Iris pigment epithelial cell (primary cell): ENCODE results near the gene TSLP.

Experiments
- DNase-seq: peaks from one replicate; pipeline ENCODE4 v3.0.0-alpha.2; 2011; ENCODE audit warnings: low read depth

TSLP gene

DNA sequence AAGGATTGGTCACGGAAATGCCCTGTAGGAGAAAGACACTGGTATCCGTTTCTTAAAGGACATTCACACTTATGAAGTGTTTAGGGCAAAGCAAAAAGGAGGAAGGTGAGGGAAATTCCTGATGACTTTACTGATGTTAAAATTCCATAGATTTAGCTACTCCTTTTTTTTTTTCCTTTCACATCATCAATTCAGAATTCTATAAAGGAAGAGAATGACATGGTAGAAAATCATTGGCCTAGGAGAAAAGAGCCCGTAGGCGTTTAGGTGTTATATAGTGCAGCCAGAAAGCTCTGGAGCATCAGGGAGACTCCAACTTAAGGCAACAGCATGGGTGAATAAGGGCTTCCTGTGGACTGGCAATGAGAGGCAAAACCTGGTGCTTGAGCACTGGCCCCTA, at the start of gene TSLP:
TSS of gene TSLP (plus strand) at position 301 of the 400 bp plus-strand sequence. CDS start 178 bp downstream, outside the sequence.
- DNase-seq, result no peak

DNA sequence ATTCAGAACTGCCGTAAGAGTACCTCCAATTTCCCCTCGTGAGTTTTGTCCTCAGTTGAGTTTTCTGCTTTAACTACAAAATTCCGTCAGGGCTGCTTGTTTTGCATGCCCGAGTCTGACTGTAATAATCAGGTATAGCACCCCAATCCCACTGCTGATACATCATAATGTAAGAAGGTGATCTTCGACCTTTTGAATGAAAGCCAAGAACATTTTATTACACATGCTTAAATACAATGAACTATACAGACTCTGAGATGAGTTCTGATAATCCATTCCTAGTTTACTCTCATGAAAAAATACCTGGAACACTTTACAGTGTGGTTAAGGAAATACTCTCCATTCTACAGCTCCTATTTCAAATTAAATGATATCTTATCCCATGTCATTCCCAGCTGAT, 49.2 kb upstream of the TSLP start:
- DNase-seq, result peak; percentile 3

DNA sequence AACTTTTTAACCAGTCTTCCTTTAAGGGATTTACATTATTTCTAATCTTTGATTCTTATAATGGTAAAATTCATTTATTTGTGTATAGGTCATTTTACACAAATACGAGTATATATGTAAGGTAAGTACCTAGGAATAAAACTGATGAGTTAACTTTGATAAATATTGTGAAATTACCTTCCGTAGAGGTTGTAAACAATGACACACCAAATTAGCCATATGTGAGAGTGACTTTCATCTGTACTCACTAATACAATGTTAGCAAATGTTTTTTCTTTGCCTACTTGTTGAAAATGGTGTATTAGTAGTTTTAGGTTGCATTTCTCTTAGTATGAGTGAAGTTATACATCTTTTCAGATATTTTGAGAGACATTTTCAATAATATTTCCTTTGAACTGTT, 42.6 kb upstream of the TSLP start:
- DNase-seq, result no peak

DNA sequence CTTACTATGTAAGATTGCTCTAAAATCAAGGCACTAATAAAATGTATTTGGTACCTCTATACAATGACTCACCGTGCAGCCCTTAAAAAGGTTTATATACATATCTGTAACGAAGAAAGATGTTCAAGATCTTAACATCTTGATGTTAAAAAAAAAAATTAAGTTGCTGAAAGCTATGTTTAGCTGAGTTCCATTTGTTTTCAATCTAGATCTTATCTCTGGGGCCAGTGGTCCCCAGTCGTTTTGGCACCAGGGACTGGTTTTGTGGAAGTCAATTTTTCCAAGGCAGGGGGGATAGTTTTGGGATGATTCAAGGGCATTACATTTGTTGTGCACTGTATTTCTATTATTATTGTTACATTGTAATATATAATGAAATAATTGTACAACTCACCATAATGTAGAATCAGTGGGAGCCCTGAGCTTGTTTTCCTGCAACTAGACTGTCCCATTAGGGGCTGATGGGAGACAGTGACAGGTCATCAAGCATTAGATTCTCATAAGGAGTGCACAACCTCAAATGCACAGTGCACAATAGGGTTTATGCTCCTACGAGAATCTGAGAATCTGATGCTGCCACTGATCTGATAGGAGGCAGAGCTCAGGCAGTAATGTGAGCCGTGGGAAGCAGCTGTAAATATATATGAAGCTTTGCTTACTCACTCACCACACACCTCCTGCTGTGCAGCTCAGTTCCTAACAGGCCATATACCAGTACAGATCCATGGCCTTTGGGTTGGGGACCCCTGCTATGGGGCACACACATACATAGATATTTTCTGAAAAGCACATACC, 27.6 kb upstream of the TSLP start:
- DNase-seq, result peak; percentile 87

DNA sequence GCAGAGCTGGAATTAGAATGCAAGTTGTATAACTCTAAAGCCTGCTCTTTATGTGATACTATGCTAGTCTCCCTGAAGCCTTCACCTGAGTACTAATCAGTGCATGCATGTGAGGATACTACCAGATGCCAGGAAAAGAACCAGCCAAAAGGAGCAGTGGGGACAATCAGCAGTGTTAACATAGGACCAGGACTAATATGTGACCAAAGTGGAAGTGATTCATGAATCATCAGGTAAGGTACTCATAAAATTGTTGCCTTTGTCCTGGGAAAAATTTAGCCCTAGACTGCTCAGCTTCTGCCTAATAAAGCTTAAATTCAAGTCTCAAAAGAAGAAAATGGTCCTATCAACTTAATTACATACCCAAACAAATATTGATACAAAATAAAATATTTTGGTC, 13.4 kb upstream of the TSLP start:
- no peak for DNase-seq

DNA sequence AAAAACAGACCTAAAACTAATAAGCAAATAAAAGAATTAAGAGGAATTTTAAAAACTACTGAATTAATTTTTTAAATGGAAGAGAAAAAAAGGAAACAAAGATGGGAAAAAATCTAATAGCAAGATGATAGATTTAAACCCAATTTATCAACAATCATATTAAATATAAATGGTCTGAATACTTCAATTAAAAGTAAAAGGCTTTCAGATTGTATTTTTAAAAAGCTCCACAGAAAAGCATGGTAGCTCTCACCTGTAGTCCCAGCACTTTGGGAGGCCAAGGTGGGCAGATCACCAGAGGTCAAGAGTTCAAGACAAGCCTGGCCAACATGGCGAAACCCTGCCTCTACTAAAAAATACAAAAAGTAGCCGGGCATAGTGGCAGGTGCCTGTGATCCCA, 11.3 kb upstream of the TSLP start:
- no peak for DNase-seq

DNA sequence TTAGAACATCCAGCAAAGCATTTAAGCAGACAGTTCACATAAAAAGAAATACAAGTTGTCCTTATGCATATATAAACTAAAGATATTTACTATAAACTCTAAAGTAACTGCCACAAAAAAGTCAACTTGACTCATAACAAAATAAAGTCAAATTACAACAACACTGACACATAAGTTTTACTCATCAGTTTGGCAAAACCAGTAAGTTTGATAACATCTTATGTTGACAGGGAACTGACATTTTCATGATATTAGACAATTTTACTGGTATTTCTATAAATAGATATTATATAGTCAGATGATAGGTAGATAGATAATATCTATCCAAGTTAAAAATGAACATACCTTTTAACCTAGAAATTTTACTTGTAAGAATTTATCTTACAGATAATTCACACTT, 9.9 kb upstream of the TSLP start:
- DNase-seq, result no peak

DNA sequence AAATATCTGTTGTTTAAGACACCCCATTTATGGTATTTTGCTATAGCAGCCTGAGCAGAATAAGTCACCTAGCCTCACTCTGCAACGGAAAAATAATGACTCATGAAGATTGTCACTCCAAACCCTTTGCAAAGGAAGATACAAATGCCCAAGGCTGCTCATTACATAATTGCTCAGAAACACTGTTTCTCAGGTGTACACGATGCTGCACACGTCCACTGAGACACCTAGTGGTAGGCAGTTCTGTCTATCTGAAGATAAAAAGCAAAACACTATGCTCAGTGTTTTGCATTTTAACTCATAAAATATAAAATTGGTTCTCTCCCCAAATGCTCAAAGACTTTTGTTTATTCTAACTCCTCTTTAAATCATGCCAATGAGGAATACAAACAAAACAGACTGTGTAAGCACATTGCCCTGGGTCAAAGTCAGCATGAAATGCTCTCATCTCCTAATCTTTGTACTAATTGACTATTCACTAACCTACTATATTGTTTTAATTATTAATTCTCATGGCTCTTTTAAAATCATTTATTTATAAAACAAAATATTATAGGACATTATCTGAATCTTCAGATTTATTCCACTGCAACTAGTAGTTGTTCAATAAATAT, 7.7 kb upstream of the TSLP start:
- DNase-seq, result peak; percentile 29

DNA sequence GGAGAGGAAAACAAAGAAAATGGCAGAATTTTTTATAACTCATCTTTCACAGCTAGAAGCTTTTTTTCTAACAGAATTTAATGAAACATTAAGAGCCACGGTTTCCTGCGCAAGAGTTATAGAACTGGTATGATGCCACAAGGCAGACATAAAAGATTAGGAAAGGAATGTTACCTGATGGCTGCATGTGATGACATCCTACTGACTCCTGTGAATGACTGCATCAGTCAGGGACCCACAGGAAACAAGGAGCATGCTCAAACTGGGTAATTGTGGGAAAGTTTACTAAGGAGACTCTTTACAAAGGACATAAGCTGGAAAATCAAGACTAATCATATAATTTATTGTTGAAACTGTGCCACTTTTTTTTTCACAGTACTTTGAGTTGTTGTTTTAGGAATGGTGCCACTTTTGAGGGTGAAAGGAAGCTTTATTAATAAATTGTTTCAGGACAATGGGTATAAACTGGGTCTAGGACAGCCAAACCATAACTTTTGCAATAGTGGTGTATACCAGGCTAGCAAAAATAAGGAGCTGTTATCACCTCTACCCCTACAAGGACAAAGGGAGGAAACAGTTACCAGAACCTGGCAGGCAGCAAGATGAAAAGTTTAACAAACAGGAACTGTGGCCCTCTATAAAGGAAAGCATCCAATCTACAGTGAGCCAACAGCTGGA, 5.1 kb upstream of the TSLP start:
- DNase-seq, result no peak

DNA sequence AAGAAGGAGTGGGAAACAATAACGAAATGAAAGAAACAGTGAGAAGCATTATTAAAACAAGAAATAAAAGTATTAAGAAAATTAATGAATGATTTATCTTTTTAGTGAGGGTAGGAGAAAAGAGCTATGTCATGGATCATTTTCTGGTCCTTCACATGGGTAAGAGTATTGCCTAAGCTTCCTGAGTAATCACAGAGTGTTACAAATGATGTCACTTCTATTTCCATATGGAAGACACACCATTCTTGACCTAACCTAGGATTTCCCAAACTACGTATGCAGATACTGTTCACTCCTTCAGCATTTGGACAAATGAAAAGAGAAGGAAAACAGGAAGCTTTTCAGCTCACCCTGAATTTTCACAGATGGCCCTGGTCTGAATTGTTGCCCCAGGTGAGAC, 3.3 kb upstream of the TSLP start:
- no peak for DNase-seq

DNA sequence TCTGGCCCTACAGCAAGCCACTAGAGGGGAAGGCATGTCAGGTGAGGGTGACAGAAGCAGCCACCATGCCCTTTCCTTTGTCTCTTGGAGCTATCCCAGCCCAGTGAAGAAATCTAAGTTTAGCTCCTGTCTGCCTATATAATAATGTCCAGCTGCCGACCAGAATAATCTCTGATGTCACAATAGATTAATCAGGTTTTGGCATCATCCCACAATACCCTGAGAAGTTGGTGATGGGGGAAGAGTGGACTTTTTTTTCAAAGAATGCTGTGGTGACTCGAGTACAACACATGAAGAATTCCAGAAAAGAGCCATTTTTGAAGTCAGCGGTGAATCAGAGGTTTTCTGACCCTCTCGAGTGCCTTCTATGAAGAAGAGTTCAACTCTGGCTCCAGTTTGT, 1.7 kb upstream of the TSLP start:
- peak; percentile 55 for DNase-seq

DNA sequence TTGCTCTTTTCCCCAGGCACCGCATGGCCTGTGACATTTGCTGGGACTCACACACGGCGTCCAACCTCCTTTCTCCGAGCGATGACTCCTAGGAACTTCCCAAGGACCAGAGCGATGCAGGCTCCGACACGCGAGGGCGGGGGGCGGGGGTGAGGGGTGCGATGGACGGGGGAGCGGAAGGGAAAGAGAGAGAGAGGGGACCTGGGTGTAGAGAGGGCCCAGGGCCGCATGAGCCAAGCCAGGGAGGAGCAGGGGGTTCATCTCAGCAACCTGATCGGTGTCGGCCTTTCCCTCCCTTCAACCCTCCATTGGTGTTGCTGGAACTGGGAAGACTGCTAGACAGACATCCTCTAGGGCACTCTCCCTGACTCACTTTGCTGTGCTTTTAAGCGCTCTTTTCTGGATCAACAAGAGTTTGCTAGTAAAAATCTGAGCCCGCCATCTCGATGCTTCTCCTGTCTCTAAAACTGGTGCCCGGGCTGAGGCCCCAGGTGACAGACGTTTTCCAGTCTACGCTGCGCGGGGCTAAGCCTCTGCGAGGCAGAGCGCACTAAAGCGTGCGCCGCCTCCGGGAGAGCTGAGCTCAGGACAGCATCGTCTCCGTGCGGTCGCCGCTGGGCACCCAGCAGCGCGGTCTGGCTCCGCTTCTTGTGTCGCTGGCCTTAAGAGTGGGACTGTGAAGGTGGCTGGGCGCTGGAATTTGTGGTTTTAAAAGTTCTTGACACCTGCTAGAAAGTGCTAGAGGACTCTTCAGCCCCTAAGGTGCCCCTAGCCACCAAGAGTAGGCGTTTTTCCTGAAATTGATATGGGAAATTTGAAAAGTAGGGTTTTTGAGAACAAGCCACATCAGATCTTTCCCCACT, 1.0 kb upstream of the TSLP start:
- peak; percentile 32 for DNase-seq

DNA sequence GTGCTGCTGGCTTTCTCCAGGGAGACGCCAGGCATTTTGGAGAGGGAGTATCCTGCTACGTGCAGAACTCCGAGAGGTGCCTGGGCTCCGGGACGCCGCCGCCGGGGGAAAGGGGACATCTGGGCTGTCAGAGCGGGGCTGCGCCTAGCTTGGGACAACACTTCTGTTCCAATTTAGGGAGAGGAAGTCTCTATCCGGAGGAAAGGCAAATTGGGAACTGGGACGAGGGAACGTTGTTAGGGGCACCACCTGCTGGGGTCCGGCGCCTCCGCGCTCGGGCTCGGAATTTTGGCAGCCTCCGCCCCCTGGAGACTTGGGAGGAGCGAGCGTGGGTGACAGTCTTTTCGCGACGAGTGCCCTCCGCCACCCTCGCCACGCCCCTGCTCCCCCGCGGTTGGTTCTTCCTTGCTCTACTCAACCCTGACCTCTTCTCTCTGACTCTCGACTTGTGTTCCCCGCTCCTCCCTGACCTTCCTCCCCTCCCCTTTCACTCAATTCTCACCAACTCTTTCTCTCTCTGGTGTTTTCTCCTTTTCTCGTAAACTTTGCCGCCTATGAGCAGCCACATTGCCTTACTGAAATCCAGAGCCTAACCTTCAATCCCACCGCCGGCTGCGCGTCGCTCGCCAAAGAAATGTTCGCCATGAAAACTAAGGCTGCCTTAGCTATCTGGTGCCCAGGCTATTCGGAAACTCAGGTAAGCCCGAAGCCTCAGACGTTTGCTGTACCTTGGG, 1.6 kb downstream of the TSLP start:
- no peak for DNase-seq

DNA sequence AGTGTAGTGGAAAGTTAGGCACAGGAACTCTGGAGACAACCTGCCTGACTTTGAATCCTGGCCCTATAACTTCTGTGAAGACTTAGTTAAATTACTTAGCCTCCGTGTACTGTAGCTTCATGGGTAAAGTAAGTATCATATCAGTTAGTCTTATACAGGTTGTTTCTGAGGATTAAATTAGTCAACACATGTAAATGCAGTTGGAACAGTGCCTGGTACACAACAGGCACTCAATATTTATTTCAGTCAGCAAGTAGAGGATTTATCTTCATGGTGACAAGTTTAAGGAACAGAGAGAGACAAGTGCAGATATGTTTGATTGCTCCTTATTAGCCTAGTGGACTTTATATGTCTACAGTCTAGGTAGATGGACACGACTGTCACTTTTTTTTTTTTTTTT, 2.7 kb downstream of the TSLP start:
- DNase-seq, result no peak

DNA sequence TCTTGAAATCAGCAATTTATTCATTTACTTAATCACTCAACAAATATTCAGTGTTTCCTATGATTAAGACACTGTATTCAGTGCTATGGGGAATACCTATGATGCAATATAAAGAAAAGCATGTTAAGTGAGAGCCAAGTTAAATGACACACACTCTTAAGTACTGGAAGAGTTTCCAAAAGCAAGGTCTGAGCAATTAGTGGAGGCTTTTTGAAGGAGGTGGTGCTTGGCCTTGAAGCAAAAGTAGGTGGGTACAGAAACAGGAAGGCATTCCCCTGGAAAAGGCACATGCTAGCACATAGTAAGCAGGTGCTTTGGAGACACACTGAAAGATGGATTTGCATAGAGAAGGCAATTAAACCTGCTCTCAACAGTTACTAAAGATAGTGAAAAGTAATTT, 4.0 kb downstream of the TSLP start:
- DNase-seq, result peak; percentile 91

DNA sequence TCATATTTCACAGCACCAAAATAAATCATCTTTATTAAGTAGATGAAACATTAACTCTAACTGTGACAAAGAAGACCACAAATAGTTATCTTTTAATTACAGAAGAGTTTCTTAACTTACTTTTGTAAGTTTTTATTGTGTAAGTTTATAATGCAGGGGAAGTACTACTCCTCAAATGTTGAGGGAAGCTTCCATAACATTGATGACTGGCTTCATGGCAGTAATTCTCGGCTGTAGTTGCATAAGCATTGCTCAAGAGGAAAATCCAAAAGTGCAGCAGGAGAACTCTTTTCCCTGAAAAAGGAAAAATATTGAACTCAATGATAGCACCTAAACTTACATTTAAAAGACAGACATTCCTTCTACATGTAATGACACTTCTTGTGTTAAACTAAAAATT, 4.6 kb downstream of the TSLP start:
- no peak for DNase-seq

DNA sequence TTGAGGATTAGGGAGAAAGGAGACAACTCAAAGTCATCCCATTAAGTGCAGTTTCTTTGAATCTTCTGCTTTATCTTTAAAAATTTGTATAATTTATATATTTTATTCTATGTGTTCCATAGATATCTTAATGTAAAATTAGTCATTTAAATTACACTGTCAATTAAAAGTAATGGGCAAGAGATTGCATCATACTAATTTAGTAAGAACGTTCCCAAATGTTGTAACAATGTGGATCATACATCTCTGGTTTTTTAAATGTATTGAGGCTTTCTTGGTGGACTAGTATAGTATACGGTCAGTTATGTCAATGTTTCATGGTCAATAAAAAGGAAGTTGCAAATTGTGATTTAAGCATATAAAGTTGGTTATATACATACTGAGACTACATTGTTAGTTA, 6.2 kb downstream of the TSLP start:
- DNase-seq, result no peak

DNA sequence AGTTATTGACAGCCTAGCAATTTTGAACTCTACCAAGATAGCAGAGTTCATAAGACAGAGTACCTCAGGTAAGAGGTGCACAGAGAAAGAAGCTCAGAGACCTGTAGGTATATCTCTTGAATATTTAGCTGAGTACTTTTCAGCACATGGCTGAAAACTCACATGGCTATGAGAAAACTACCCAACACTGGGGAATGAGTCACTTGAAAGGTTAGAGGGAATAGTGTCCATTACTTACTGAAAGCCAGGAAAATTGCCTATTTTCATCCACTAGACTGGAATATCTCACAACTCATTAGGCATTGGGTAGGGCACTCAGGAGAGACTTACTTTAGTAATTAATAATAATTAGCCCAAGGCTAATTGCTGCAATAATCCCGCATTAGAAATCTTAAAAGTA, 8.3 kb downstream of the TSLP start:
- DNase-seq, result no peak

DNA sequence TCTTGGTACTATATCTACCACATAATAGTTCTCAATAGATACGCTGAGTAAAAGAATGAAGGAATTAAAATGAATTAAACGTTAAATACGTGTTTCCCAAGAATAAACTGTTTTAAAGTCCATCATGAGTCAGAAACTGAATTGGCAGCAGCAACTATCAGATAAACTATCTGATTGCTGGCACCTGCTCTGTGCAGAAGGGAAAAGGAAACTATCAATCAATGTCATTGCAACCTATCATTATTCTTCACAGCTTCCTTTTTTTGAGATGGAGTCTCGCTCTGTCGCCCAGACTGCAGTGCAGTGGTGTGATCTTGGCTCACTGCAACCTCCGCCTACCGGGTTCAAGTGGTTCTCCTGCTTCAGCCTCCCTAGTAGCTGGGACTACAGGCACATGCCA, 11.8 kb downstream of the TSLP start:
- no peak for DNase-seq

DNA sequence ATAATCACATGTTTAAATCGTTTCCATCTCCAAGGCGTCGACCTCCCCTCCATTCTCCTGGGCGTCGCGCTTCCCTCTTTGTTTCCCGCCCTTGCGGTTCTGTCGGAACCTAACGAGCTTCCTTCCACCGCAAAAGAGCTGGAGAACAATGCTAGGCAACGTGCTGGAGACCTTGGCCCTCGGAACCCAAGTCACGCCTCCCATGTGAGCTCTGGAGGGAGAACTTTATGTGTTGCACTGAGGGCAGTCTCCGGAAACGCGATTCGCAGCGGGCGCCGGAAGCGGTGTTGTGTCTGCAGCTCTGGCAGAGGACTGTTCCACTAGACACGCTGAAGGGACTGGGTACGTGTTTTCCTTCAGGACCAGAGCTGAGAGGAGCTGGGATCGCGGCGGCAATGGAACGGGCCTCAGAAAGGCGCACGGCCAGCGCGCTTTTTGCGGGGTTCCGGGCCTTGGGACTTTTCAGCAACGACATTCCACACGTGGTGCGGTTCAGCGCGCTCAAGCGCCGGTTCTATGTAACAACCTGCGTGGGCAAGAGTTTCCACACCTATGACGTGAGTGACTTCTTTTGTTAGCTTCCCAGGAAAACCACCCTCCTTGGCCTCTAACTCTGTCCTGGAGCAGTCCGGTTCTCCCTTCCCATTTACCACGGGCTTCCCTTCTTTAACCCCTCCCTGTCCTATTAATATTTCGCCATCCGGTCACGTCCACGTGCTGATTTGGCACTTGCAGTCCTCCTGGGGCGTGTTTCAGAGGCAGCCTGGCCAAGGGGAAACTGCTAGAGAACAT, 20.7 kb downstream of the TSLP start, which contains the start of gene WDR36:
TSS of gene WDR36 (plus strand) at position 287 of the 792 bp plus-strand sequence. CDS start at position 396, 109 bp downstream.
- DNase-seq, result peak; percentile 92

DNA sequence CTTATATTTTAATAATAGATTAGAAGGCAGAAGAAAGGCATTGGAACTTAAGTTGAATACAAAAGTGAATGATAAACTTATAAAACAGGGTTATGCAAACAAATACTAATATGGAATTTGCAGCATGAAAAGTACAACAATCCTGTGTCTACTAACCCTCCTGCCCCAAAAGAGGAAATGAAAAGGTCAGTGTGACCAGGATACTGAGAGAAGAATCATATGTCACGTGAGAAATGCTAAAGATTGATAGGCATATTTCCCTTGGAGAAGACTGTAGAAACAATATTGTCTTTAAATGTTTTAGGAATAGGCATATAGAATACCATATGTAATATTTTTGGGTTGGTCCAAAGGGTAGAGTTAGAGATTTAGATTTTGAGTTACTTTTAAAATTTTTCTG, 24.5 kb downstream of the TSLP start:
- no peak for DNase-seq
